ENCODE measurements around the gene STX11.

The STX11 gene

GRCh38 chr6:144234399-144234798 lies 84.1 kb downstream of the STX11 start:
- Histone ChIP-seq H3K27ac (no peak overlapping the region), H3K4me3 (no peak overlapping the region)

DNA sequence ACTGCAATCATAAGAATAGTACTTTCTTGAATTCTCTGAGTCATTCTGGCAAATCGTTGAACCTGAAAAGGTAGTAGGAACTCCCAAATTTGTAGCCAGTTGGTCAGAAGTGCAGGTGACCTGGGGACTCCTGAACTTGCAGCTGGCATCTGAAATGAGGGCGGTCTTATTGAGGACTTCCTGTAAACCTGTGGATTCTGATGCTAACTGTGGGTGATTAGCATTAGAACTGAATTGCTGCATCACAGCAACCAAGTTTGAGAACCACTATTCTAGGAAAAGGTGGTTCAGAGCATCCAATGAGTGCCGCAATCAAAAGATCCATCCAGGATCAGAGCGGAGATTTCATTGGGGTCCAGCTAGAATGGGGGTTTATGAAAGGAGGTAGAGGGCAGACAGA lies 84.6 kb downstream of the STX11 start:
- no peak overlapping the region for H3K27ac ChIP-seq
- H3K4me3 ChIP-seq, result no peak overlapping the region

Data from skin epidermis (tissue), 12 donors.